ENCODE results near the gene PCDHGA2. TPM values are rescaled to one million over a fixed set of nuclear protein-coding genes. Genes with fewer than 3 reads are reported as not detected.
A peak's percentile ranks its signal among the peaks of the same experiment; 100 is the strongest.
"Not testable (repeated sequence)": the region's sequence is repeated elsewhere in the genome, so short reads cannot be mapped to it uniquely, and the experiment has no call there.

Gene PCDHGA2
- total RNA-seq, 4 donors from 2014 or later, result 0.15 to 2.9 (median 0.61) TPM

DNA sequence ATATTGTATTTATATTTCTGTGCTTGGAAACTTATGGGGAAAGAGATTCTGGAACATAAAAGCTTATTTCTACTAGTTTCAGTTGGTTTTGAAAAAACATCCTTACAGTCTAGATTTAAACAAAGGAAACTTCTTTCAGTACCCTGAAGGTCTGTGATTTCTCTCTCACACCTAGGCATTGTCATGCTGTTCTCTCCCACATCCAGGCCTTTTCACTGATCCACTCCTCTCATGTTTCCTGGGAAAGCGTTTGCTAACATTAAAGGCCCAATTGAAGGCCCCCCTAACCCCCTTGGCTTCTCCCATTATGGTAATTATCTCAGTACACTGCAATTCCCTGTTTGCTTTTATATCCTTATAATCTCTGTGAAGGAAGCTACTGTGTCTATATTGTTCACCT is 4.2 kb downstream of the PCDHGA2 start:
- intact Hi-C loops (cut with DNase I), result no loop called here
- TF ChIP-seq, protein P1, sequence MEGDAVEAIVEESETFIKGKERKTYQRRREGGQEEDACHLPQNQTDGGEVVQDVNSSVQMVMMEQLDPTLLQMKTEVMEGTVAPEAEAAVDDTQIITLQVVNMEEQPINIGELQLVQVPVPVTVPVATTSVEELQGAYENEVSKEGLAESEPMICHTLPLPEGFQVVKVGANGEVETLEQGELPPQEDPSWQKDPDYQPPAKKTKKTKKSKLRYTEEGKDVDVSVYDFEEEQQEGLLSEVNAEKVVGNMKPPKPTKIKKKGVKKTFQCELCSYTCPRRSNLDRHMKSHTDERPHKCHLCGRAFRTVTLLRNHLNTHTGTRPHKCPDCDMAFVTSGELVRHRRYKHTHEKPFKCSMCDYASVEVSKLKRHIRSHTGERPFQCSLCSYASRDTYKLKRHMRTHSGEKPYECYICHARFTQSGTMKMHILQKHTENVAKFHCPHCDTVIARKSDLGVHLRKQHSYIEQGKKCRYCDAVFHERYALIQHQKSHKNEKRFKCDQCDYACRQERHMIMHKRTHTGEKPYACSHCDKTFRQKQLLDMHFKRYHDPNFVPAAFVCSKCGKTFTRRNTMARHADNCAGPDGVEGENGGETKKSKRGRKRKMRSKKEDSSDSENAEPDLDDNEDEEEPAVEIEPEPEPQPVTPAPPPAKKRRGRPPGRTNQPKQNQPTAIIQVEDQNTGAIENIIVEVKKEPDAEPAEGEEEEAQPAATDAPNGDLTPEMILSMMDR (IDR thresholded peaks at IDR 0.05), result no peak
- no peak for TF ChIP-seq POLR2A (IDR thresholded peaks at IDR 0.05)
- Histone ChIP-seq H3K27ac (no peak overlapping the region), H3K27me3 (peaks cover 0 to 68% (median 0%) of the 10 kb centered on the region in 4 donors), H3K4me3 (no peak overlapping the region), H3K9me3 (peaks cover 0 to 94% (median 64%) of the 10 kb centered on the region in 3 donors), H3K4me1 (peaks cover 0 to 7% (median 0%) of the 10 kb centered on the region in 3 donors), H3K36me3 (no peaks in the 10 kb centered on the region)
- WGBS, 2 donors, result 20 to 50% methylated on average over 1 of the region's 1 CpG
- DNase-seq, result no peak

DNA sequence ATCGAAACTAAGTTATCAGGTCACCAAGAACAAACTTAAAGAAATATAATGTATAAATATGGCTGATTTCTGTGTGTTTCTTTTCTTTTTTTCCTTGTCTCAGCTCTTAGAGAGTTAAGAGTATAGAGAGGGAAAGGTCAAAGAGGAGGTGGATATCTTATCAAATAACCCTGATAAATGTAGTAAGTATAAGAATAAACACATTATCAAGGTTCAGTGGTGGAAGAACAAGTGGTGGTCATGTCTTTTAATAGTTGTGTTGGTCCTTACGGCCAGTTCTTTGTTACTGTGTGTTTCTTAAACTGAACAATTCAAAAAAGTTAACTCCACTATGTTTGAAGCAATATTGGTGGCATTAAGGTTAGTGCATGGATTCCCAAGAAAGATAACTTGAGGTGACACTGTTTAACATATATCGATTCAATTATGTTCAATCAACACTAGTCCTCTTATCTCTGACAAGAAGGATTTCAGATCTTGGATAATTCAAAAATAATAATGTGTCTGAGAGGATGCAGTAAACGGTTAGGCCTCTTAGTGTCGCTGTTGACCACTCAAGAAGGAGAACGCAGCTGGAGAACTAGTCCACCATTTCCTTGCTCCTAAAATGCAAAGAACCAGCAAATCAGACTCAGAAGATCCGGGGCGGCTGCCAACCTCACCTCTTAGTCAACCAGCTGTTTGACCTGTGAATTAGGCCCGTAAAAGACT is 4.8 kb downstream of the PCDHGA2 start, which contains the start of gene PCDHGA3:
Gene PCDHGA3, plus strand, starts transcription at position 588 of the 711 bp plus-strand sequence. CDS start 205 bp downstream, outside the sequence.
- Histone ChIP-seq H3K27ac (no peak within 1 kb of the TSS), H3K4me3 (peak within 1 kb of the TSS in 2 of 4 donors; percentile 17 to 31), H3K27me3 (peaks cover 0 to 63% (median 0%) of the 10 kb centered on the region in 4 donors), H3K9me3 (peaks cover 0 to 94% (median 59%) of the 10 kb centered on the region in 3 donors), H3K4me1 (peaks cover 0 to 7% (median 0%) of the 10 kb centered on the region in 3 donors), H3K36me3 (no peaks in the 10 kb centered on the region)
- WGBS, 2 donors, result 31 to 33% methylated on average over 9 of the region's 9 CpGs
- intact Hi-C loops (cut with DNase I), result no loop called here
- TF ChIP-seq, protein P1 (IDR thresholded peaks at IDR 0.05), result peak in 2 of 6 experiments; percentile 13 to 23
- no peak for TF ChIP-seq POLR2A (IDR thresholded peaks at IDR 0.05)
- no peak for DNase-seq

DNA sequence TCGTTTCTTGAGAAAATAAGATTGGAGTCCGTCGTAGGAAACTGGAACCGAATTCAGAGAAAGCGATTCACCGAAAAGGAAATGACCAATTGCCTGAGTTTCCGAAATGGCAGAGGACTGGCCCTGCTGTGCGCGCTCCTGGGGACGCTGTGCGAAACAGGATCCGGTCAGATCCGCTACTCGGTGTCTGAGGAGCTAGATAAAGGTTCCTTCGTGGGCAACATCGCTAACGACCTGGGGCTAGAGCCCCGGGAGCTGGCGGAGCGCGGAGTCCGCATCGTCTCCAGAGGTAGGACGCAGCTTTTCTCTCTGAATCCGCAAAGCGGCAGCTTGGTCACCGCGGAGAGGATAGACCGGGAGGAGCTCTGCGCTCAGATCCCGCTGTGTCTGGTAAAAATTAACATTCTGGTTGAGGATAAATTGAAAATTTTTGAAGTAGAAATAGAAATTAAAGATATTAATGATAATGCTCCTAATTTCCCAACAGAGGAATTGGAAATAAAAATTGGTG is 5.4 kb downstream of the PCDHGA2 start:
- peaks cover 0 to 94% (median 55%) of the 10 kb centered on the region in 3 donors for H3K9me3 ChIP-seq
- peaks cover 0 to 1% (median 0%) of the 10 kb centered on the region in 3 donors for H3K4me1 ChIP-seq
- no peak overlapping the region for H3K27ac ChIP-seq
- H3K4me3 ChIP-seq, result peak overlapping the region in 2 of 4 donors; percentile 17 to 31
- no peak for DNase-seq
- TF ChIP-seq, protein P1 (IDR thresholded peaks at IDR 0.05), result no peak
- TF ChIP-seq POLR2A (IDR thresholded peaks at IDR 0.05), result no peak
- H3K27me3 ChIP-seq, result peaks cover 0 to 63% (median 0%) of the 10 kb centered on the region in 4 donors
- no peaks in the 10 kb centered on the region for H3K36me3 ChIP-seq
- intact Hi-C loops (cut with DNase I), result no loop called here
- 35 to 48% methylated on average over 27 to 28 of the region's 31 CpGs for WGBS, 2 donors

DNA sequence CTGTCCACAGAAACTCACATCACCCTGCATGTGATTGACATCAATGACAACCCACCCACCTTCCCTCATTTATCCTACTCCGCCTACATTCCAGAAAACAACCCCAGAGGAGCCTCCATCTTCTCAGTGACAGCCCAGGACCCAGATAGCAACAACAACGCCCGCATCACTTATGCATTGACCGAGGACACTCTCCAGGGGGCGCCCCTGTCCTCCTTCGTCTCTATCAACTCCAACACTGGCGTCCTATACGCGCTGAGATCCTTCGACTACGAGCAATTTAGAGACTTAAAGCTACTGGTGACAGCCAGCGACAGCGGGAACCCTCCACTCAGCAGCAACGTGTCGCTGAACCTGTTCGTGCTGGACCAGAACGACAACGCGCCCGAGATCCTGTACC is 6.8 kb downstream of the PCDHGA2 start:
- Histone ChIP-seq H3K27me3 (peaks cover 0 to 60% (median 0%) of the 10 kb centered on the region in 4 donors), H3K4me1 (no peaks in the 10 kb centered on the region), H3K4me3 (no peak overlapping the region), H3K27ac (no peak overlapping the region), H3K9me3 (peaks cover 0 to 91% (median 48%) of the 10 kb centered on the region in 3 donors), H3K36me3 (no peaks in the 10 kb centered on the region)
- no peak for TF ChIP-seq POLR2A (IDR thresholded peaks at IDR 0.05)
- TF ChIP-seq, protein P1 (IDR thresholded peaks at IDR 0.05), result no peak
- no peak for DNase-seq
- WGBS, 2 donors, result 59 to 60% methylated on average over 11 to 17 of the region's 20 CpGs
- intact Hi-C loops (cut with DNase I), result no loop called here

DNA sequence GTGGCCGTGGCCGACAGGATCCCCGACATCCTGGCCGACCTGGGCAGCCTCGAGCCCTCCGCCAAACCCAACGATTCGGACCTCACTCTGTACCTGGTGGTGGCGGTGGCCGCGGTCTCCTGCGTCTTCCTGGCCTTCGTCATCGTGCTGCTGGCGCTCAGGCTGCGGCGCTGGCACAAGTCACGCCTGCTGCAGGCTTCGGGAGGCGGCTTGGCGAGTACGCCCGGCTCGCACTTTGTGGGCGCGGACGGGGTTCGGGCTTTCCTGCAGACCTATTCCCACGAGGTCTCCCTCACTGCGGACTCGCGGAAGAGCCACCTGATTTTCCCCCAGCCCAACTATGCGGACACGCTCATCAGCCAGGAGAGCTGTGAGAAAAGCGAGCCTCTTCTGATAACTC is 7.5 kb downstream of the PCDHGA2 start:
- 35 to 60% methylated on average over 4 to 7 of the region's 35 CpGs for WGBS, 2 donors
- H3K27ac ChIP-seq; H3K36me3 ChIP-seq; DNase-seq; intact Hi-C loops (cut with DNase I); H3K4me1 ChIP-seq; H3K4me3 ChIP-seq: not testable (repeated sequence)
- H3K27me3 ChIP-seq, result peaks cover 0 to 62% (median 0%) of the 10 kb centered on the region in 4 donors
- peaks cover 0 to 91% (median 48%) of the 10 kb centered on the region in 3 donors for H3K9me3 ChIP-seq
